A673 (cell line): Measurements from ENCODE around the gene SRPRB.

Experiments
- EZH2 ChIP-seq: fragments of 200-600 bp; sonication (generic); IDR thresholded peaks from 2 replicates; pipeline ENCODE4 v1.6.1; 2017; ENCODE audit warnings: borderline replicate concordance, low read depth, mild to moderate bottlenecking, mixed read lengths, antibody characterized with exemption, low read length; ENCODE audit not compliant: poor library complexity, severe bottlenecking
- TF ChIP-seq, protein P1 (sequence below): fragments of 300-800, 200-600 bp; sonication (generic); conservative IDR thresholded peaks from 2 replicates; pipeline ENCODE4 v1.5.1; 2017; ENCODE audit warnings: low read depth, mild to moderate bottlenecking, antibody characterized with exemption, low read length, moderate library complexity, mixed read lengths

DNA sequence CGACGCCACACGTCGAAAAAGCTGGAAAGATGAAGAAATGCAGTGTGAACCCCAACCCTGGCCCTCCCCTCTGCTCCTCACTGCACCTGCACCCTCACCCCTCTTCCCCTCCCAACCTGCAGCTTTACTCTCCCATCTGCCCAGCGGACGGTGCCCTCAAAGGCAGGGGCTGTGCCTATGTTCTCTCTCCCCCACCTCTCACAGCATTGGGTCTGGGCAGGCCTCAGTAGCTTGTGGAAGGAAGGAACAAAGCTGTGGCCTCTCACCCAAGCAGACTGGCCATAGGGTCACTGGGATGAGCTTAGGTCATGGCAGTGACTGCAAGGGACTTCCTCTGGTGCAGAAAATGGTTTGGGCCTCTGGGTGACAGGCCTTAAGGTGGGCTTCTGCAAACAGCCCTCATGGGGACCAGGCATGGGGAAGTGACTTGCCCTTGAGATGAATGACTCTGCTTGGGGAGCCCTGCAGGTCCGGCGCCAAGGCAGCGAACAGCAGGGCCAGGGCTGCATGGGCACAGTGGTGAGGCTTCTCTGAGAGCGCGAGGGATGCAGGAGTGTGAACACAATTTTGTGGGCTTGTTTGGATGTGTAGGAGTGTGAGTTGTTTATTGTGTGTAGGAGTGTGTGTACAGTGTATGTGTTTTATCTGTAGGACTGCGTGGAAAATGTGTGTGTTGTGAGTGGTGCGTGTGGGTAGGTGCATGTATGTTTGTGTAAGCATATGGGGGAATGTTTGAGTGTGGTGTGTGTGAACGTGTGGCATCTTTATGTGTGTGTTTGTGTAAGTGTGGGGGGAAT, 29.2 kb downstream of the SRPRB start:
- TF ChIP-seq, protein P1, sequence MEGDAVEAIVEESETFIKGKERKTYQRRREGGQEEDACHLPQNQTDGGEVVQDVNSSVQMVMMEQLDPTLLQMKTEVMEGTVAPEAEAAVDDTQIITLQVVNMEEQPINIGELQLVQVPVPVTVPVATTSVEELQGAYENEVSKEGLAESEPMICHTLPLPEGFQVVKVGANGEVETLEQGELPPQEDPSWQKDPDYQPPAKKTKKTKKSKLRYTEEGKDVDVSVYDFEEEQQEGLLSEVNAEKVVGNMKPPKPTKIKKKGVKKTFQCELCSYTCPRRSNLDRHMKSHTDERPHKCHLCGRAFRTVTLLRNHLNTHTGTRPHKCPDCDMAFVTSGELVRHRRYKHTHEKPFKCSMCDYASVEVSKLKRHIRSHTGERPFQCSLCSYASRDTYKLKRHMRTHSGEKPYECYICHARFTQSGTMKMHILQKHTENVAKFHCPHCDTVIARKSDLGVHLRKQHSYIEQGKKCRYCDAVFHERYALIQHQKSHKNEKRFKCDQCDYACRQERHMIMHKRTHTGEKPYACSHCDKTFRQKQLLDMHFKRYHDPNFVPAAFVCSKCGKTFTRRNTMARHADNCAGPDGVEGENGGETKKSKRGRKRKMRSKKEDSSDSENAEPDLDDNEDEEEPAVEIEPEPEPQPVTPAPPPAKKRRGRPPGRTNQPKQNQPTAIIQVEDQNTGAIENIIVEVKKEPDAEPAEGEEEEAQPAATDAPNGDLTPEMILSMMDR = no peak
- TF ChIP-seq EZH2 = no peak
